Measurements from ENCODE around the gene EXOC6B.

EXOC6B gene

GRCh38 chr2:72271766-72272641 lies 553.8 kb downstream of the EXOC6B start:
- no peak for ATAC-seq
- TF ChIP-seq ZFP3 (CRISPR knock-in tag; IDR thresholded peaks at IDR 0.05) (no peak; the same call in none of the 2 replicates), ESRRG (CRISPR knock-in tag; IDR thresholded peaks at IDR 0.05) (peak; percentile 49; the same call in 1 of the 2 replicates), TOX (CRISPR knock-in tag; IDR thresholded peaks at IDR 0.05; ENCODE audit: borderline replicate concordance) (peak; percentile 72; the same call in 1 of the 2 replicates), SNAI2 (CRISPR knock-in tag; IDR thresholded peaks at IDR 0.05) (peak; percentile 86), ZNF565 (CRISPR knock-in tag; conservative IDR thresholded peaks at IDR 0.05; ENCODE audit: low read depth) (no peak), ARNTL (CRISPR knock-in tag; IDR thresholded peaks at IDR 0.05; ENCODE audit: borderline replicate concordance, low read depth) (0 out of 2 replicates have a peak, but pooled peaks have one; percentile 24), TSHZ2 (CRISPR knock-in tag; IDR thresholded peaks at IDR 0.05) (peak; percentile 91), PATZ1 (CRISPR knock-in tag; IDR thresholded peaks at IDR 0.05; ENCODE audit: borderline replicate concordance) (0 out of 2 replicates have a peak, but pooled peaks have one; percentile 31), ISL1 (CRISPR knock-in tag; IDR thresholded peaks at IDR 0.05) (peak; percentile 88), GLIS3 (CRISPR knock-in tag; IDR thresholded peaks at IDR 0.05) (peak; percentile 43; the same call in 1 of the 2 replicates), RARB (CRISPR knock-in tag; IDR thresholded peaks at IDR 0.05) (peak; percentile 31; the same call in 1 of the 2 replicates), TCF4 (CRISPR knock-in tag; IDR thresholded peaks at IDR 0.05; ENCODE audit: borderline replicate concordance) (peak; percentile 77), ZNF8 (CRISPR knock-in tag; IDR thresholded peaks at IDR 0.05) (no peak; the same call in none of the 2 replicates), ZNF70 (CRISPR knock-in tag; IDR thresholded peaks at IDR 0.05) (peak; percentile 47; the same call in 1 of the 2 replicates), ZC3H10 (CRISPR knock-in tag; IDR thresholded peaks at IDR 0.05) (peak; percentile 75), CSDC2 (CRISPR knock-in tag; IDR thresholded peaks at IDR 0.05) (peak; percentile 92), BACH2 (CRISPR knock-in tag; IDR thresholded peaks at IDR 0.05; ENCODE audit: borderline replicate concordance) (no peak), POU6F1 (CRISPR knock-in tag; IDR thresholded peaks at IDR 0.05; ENCODE audit: borderline replicate concordance, low read depth) (0 out of 2 replicates have a peak, but pooled peaks have one; percentile 26), OSR1 (CRISPR knock-in tag; IDR thresholded peaks at IDR 0.05) (no peak), ZFP30 (CRISPR knock-in tag; IDR thresholded peaks at IDR 0.05) (no peak), PPARA (CRISPR knock-in tag; IDR thresholded peaks at IDR 0.05; ENCODE audit: borderline replicate concordance) (no peak)
- TF ChIP-seq, protein P1, sequence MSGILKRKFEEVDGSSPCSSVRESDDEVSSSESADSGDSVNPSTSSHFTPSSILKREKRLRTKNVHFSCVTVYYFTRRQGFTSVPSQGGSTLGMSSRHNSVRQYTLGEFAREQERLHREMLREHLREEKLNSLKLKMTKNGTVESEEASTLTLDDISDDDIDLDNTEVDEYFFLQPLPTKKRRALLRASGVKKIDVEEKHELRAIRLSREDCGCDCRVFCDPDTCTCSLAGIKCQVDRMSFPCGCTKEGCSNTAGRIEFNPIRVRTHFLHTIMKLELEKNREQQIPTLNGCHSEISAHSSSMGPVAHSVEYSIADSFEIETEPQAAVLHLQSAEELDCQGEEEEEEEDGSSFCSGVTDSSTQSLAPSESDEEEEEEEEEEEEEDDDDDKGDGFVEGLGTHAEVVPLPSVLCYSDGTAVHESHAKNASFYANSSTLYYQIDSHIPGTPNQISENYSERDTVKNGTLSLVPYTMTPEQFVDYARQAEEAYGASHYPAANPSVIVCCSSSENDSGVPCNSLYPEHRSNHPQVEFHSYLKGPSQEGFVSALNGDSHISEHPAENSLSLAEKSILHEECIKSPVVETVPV (CRISPR knock-in tag; IDR thresholded peaks at IDR 0.05): peak; percentile 34; the same call in 1 of the 2 replicates
- TF ChIP-seq, protein P2, sequence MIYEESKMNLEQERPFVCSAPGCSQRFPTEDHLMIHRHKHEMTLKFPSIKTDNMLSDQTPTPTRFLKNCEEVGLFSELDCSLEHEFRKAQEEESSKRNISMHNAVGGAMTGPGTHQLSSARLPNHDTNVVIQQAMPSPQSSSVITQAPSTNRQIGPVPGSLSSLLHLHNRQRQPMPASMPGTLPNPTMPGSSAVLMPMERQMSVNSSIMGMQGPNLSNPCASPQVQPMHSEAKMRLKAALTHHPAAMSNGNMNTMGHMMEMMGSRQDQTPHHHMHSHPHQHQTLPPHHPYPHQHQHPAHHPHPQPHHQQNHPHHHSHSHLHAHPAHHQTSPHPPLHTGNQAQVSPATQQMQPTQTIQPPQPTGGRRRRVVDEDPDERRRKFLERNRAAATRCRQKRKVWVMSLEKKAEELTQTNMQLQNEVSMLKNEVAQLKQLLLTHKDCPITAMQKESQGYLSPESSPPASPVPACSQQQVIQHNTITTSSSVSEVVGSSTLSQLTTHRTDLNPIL (CRISPR knock-in tag; IDR thresholded peaks at IDR 0.05; ENCODE audit: low read depth): no peak; the same call in none of the 2 replicates

Measured in SK-N-SH treated with all-trans-retinoic acid at 6 μM for 48 hours (cell line).